Lower lobe of right lung (tissue), 2 donors: Measurements from ENCODE around the gene ACYP1. TPM values are rescaled to one million over a fixed set of nuclear protein-coding genes. Genes with fewer than 3 reads are reported as not detected.
"Not testable (repeated sequence)": the region's sequence is repeated elsewhere in the genome, so short reads cannot be mapped to it uniquely, and the experiment has no call there.

Source experiments
- ATAC-seq, 2 donors: fragments of 200-7000 bp; cut with Tn5 transposase; one replicate each; pipeline ENCODE4 v1.9.1; 2020 to 2022; ENCODE audit warnings: mild to moderate bottlenecking in 2 of 2, moderate library complexity in 2 of 2
- DNase-seq: peaks from one replicate; pipeline ENCODE4 v3.0.0-alpha.2; 2020
- H3K27ac ChIP-seq: fragments of 200-600 bp; one replicate; pipeline ENCODE4 v1.8.0; 2022
- H3K27me3 ChIP-seq: fragments of 200-600 bp; one replicate; pipeline ENCODE4 v1.8.0; 2022; ENCODE audit warnings: low read depth
- H3K36me3 ChIP-seq: fragments of 200-600 bp; one replicate; pipeline ENCODE4 v1.8.0; 2022; ENCODE audit warnings: mild to moderate bottlenecking
- H3K4me1 ChIP-seq: fragments of 200-600 bp; one replicate; pipeline ENCODE4 v1.8.0; 2022
- H3K4me3 ChIP-seq: fragments of 200-600 bp; one replicate; pipeline ENCODE4 v1.8.0; 2022; ENCODE audit warnings: mild to moderate bottlenecking
- H3K9me3 ChIP-seq: fragments of 200-600 bp; one replicate; pipeline ENCODE4 v1.8.0; 2022
- CTCF ChIP-seq: fragments of 200-600 bp; IDR thresholded peaks from one replicate; pipeline ENCODE4 v1.8.0; 2022; ENCODE audit warnings: antibody characterized with exemption, mild to moderate bottlenecking
- intact Hi-C: fragments of 100-400 bp; cut with DNase I; formaldehyde crosslinking; loops from one replicate; pipeline ENCODE4 v1.11.0; 2022
- total RNA-seq: library from RNA; stranded (reverse); fragmentation: NEBNext Ultra II Directional; extraction: Animal tissue kit (Norgen Biotek cat#: 25700); gene quantifications from one replicate; pipeline ENCODE4 v1.2.1, GENCODE V29; 2021
- donor health status: DM: no; HTN: yes; CAD: no; lungs with severe emphysema.

The ACYP1 gene
- total RNA-seq, 1 donor from 2014 or later: 19.7 TPM

- intact Hi-C loops: no loop called here
Observed at GRCh38 chr14:75069121-75069810, 5.4 kb upstream of the ACYP1 start, which contains the start of gene ZC2HC1C. TSS of gene ZC2HC1C (plus strand) at chr14:75069641. CDS start at chr14:75070574, 933 bp downstream.

GRCh38 chr14:75068294-75069120 is 4.7 kb upstream of the ACYP1 start:
- Histone ChIP-seq H3K4me3 (peak overlapping the region; percentile 59), H3K9me3 (no peaks in the 10 kb centered on the region), H3K27ac (peak overlapping the region; percentile 86), H3K4me1 (peaks cover 42% of the 10 kb centered on the region), H3K36me3 (no peaks in the 10 kb centered on the region), H3K27me3 (no peaks in the 10 kb centered on the region)
- intact Hi-C loops: no loop called here
- no peak for TF ChIP-seq CTCF
- DNase-seq (no peak), ATAC-seq (peak in 1 of 2 donors; percentile 20)

More at GRCh38 chr14:75069121-75069810, 5.4 kb upstream of the ACYP1 start, which contains the start of gene ZC2HC1C:
- peak within 1 kb of the TSS; percentile 86 for H3K27ac ChIP-seq
- peak within 1 kb of the TSS; percentile 59 for H3K4me3 ChIP-seq
- DNase-seq (peak; percentile 97), ATAC-seq (peak; percentile 96 to 97)
- H3K36me3 ChIP-seq: no peaks in the 10 kb centered on the region
- peaks cover 39% of the 10 kb centered on the region for H3K4me1 ChIP-seq
- TF ChIP-seq CTCF: no peak
- H3K27me3 ChIP-seq: no peaks in the 10 kb centered on the region
- H3K9me3 ChIP-seq: no peaks in the 10 kb centered on the region

- ATAC-seq, intact Hi-C loops, DNase-seq, H3K9me3 ChIP-seq, H3K36me3 ChIP-seq, H3K27me3 ChIP-seq: not testable (repeated sequence)
- peak overlapping the region; percentile 59 for H3K4me3 ChIP-seq
- H3K27ac ChIP-seq: peak overlapping the region; percentile 86
- H3K4me1 ChIP-seq: peaks cover 50% of the 10 kb centered on the region
Observed at GRCh38 chr14:75067765-75068164, 3.9 kb upstream of the ACYP1 start.

GRCh38 chr14:75067212-75067611 is 3.4 kb upstream of the ACYP1 start:
- H3K9me3 ChIP-seq: no peaks in the 10 kb centered on the region
- H3K27ac ChIP-seq: no peak overlapping the region
- no peaks in the 10 kb centered on the region for H3K27me3 ChIP-seq
- intact Hi-C loops: no loop called here
- no peaks in the 10 kb centered on the region for H3K36me3 ChIP-seq
- H3K4me1 ChIP-seq: peaks cover 53% of the 10 kb centered on the region
- DNase-seq (no peak), ATAC-seq (no peak)
- TF ChIP-seq CTCF: no peak
- no peak overlapping the region for H3K4me3 ChIP-seq

DNA sequence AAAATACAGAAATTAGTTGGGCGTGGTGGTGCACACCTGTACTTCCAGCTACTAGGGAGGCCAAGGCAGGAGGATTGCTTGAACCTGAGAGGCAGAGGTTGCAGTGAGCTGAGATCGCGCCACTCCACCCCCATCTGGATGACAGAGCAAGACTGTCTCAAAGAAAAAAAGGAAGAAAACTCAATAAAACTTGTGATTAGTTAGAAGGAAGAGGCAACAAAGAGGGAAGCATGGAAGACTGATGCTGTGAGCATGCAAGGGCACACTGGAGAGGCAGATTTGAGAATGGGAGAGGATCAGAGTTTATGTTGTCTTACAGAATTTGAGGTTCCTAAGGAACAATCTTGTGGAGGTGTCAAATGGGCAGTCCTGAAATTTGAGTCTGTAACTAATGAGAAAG is 2.9 kb upstream of the ACYP1 start:
- DNase-seq: no peak
- Histone ChIP-seq H3K9me3 (no peaks in the 10 kb centered on the region), H3K27ac (no peak overlapping the region), H3K27me3 (no peaks in the 10 kb centered on the region), H3K36me3 (no peaks in the 10 kb centered on the region), H3K4me1 (peaks cover 53% of the 10 kb centered on the region), H3K4me3 (no peak overlapping the region)
- intact Hi-C loops: no loop called here
- ATAC-seq: no peak
- no peak for TF ChIP-seq CTCF

DNA sequence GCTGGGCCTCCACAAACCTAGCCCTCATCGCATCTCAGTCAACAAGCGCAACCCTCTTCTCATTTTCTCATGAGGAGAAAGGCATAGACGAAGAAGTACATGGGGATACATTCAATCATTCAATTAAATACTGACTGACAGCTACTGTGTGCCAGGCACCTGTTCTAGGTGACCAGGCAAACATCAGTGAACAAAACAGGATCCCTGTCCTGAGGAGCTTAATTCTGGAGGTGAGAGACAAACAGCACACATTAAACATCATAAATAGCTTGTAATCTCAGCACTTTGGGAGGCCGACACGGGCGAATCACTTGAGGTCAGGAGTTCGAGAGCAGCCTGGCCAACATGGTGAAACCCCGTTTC is 362 bp upstream of the ACYP1 start:
- Histone ChIP-seq H3K9me3 (no peaks in the 10 kb centered on the region), H3K4me3 (peak overlapping the region; percentile 67), H3K36me3 (no peaks in the 10 kb centered on the region), H3K27ac (peak overlapping the region; percentile 69), H3K4me1 (peaks cover 40% of the 10 kb centered on the region), H3K27me3 (no peaks in the 10 kb centered on the region)
- intact Hi-C loops: no loop called here
- peak in 1 of 2 donors; percentile 2 for ATAC-seq
- DNase-seq: no peak
- no peak for TF ChIP-seq CTCF
